Body of pancreas (tissue), 4 donors: ENCODE measurements around the gene KCTD20.

Source experiments
- POLR2A ChIP-seq, 3 donors: fragments of 450-650 bp; IDR thresholded peaks; one replicate each; pipeline ENCODE4 v1.6.1; 2016; ENCODE audit warnings: antibody characterized with exemption in 3 of 3, mild to moderate bottlenecking in 2 of 3
- TF ChIP-seq, protein P1 (sequence below), 7 experiments: fragments of 450-650 bp in 4 of 7; fragments of 200-600 bp in 3 of 7; sonication (generic) in 3 of 7; IDR thresholded peaks; one replicate each; pipeline ENCODE4 v1.5.1; 2016 to 2019; ENCODE audit warnings: antibody characterized with exemption in 7 of 7

DNA sequence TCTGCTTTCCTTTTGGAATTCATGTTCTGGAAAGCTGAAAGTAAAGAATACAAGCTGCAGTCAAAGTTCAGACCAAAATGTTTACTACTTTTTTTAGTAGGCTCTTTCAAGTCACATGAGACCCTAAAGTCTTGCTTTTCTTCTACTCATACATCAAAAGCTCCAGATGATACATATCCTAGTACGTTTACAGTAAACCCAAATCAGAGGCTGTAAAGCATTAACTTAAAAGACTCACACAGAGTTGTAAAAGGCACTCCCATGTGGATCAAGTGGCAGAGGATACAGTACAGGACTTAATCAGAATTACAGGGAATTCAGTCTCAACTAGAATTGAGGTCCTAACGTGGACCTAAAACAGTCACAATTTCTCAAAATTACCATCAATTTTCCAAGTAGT, 63.8 kb downstream of the KCTD20 start:
- TF ChIP-seq, protein P1, sequence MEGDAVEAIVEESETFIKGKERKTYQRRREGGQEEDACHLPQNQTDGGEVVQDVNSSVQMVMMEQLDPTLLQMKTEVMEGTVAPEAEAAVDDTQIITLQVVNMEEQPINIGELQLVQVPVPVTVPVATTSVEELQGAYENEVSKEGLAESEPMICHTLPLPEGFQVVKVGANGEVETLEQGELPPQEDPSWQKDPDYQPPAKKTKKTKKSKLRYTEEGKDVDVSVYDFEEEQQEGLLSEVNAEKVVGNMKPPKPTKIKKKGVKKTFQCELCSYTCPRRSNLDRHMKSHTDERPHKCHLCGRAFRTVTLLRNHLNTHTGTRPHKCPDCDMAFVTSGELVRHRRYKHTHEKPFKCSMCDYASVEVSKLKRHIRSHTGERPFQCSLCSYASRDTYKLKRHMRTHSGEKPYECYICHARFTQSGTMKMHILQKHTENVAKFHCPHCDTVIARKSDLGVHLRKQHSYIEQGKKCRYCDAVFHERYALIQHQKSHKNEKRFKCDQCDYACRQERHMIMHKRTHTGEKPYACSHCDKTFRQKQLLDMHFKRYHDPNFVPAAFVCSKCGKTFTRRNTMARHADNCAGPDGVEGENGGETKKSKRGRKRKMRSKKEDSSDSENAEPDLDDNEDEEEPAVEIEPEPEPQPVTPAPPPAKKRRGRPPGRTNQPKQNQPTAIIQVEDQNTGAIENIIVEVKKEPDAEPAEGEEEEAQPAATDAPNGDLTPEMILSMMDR (IDR thresholded peaks at IDR 0.05) = no peak
- no peak for TF ChIP-seq POLR2A (IDR thresholded peaks at IDR 0.05)
